ENCODE measurements around the gene TNNT1.
"Not testable (repeated sequence)": the region's sequence is repeated elsewhere in the genome, so short reads cannot be mapped to it uniquely, and the experiment has no call there.

TNNT1 gene, protein sequence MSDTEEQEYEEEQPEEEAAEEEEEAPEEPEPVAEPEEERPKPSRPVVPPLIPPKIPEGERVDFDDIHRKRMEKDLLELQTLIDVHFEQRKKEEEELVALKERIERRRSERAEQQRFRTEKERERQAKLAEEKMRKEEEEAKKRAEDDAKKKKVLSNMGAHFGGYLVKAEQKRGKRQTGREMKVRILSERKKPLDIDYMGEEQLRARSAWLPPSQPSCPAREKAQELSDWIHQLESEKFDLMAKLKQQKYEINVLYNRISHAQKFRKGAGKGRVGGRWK

GRCh38 chr19:55149078-55150003 is at the start of gene TNNT1:
Gene TNNT1 (minus strand): TSS chr19:55149206. CDS start chr19:55147157, 2,049 bp downstream.
- DNase-seq, result no peak

DNA sequence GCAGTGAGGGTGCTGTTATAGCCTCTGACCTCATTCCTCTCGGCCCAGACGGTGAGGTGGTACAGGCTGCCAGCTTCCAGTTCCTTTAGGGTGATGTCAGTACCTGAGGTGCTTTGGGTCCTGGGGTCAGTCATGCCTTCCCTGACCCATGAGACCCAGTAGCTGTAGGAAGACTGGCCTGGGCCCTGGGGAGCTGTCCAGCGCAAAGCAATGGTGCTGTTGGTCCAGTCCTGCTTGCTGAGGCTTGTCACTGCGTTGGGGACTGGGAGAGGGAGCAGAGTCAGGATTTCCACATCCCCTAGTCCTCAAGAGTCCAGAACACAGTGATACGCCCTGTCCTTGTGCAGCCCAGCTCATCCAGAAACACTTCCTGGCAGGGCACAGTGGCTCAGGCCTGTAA is 49.6 kb upstream of the TNNT1 start:
- no peak for DNase-seq

DNA sequence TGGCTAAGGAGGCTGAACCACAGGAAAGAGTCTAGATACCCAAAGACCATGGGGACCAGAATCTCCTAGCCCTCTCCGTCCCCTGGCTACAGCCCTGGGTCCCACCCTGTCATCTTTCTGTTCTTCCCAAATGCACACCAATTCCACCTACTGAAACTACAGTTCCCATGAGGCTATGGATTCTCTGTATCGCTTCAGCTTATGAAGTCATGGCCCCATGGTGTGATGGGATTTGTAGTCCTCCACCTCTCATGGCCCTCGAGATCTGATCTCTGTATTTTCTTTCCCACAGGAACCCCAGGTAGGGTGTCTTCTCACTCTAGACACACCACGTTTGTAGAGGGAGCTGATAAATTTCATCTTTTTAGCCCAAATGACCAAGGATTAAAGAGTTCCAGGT is 48.5 kb upstream of the TNNT1 start:
- no peak for DNase-seq

DNA sequence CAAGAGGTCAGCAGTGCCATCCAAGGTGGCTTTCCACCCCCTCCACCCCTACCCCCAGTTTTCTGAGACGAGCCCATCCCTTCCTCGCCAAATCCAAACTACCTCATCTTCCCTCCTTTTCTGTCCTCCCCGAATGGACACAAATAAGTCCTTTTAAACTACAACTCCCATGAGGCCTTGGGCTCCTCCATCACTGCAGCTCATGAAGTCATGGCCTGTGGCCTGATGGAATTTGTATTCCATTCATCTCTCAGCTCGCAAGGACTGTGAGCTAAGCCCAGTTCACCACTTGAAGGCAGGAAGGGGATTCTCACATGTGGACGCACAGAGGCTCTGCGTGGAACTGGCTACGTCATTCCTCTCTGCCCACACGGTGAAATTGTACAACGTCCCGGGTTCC is 47.8 kb upstream of the TNNT1 start:
- no peak for DNase-seq

GRCh38 chr19:55193481-55193880 is 44.5 kb upstream of the TNNT1 start:
- no peak for DNase-seq

DNA sequence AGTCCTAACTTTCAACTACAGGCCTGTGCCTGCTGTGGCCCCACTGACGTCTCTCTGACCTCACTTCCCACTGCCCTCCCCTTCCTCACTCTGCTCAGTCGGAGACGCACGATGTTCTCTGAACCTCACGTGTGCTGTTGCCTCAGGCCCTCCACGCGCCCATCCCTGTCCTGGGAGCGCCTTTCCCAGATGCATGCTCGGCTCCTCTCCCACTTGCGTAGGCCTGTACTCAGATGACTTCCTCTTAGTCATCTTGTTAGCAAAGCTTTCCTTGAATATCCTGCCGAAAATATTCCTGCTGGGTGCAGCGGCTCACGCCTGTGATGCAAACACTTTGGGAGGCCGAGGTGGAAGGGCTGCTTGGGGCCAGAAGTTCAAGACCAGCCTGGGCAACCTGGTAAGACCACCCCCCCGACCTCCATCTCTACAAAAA is 40.4 kb upstream of the TNNT1 start:
- DNase-seq, result peak; percentile 71

DNA sequence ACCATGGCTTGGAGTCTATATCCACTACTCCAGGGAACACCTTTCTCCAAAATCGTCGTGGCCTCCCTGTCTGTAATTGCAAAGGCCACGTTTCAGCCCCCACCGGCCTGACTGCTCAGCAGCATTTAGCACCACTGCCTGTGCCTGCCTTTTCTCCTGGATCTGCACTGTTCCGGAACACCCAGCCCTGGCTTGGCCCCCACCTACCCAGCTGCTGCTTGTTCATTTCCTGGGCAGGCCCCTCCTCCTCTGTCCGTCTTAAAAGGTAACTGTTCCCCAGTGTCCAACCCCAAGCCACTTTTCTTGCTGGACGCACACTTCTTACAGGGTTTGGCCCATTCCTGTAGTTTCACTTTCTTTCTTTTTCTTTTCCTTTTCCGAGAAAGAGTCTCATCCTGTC is 39.6 kb upstream of the TNNT1 start:
- DNase-seq, result no peak

- DNase-seq, result no peak
Measured at GRCh38 chr19:55186080-55186479, 37.1 kb upstream of the TNNT1 start.

- no peak for DNase-seq
Measured at GRCh38 chr19:55181740-55182139, 32.7 kb upstream of the TNNT1 start.

GRCh38 chr19:55179606-55180484 is 30.8 kb upstream of the TNNT1 start, which contains the start of gene SYT5:
Gene SYT5 (minus strand): TSS chr19:55180289. CDS start chr19:55179041, 1,248 bp downstream.
- DNase-seq, result no peak

- DNase-seq, result peak; percentile 43
Measured at GRCh38 chr19:55178781-55179599, 30.0 kb upstream of the TNNT1 start.

DNA sequence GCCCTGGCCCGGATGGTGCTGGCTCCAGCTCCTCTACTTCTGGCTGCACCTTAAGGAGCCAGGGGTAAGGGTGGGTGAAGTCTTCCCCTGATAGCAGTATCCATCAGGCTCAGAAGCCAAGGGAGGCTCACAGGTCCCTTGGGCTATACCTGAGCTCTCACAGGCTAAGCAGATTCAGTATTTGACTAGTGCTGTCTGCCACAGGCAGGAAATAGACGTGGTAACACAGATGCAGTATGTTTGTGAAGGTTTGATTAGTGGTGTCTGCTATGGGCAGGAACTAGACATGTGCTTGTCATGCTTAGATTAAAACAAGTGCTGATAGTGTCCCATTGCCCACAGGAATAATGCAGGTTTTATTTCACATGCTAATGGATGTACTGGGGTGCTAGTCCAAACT is 27.1 kb upstream of the TNNT1 start:
- no peak for DNase-seq

DNA sequence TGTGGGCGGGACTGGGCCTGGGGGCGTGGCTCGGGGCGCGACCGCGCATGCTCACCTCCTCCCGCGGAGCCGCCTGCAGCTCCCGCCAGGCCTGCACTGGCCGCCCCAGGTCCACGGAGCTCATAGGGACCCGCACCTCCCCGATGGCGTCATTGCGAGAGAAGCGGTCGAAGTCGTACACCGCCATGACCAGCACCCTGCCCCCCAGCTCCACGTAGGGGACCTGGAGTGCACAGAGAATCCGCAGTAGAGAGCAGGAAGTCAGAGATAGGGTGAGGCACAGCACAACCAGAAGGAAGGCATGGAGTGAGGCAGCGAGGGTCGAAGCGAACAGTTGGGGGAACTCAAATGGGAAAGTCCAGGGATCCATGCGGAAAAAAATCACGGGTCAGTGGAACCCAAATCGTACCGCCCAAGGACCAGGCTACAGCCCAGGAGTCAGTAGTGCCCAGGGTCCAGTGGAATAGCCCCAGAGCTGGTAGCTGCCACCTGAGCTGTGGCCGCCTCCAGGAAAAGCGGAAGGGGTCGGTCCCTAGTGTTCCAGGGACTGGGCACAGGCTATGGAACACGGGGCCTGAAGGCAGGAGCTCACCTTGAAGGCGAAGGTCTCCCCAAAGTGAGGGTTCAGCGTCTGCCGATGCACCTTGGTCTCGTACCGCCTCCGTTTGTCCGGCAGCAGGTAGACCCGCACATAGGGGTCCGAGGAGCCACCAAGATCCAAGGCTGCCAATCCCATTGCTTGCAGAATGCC is 26.3 kb upstream of the TNNT1 start:
- DNase-seq, result no peak

GRCh38 chr19:55174425-55175116 is 25.6 kb upstream of the TNNT1 start:
- no peak for DNase-seq

- DNase-seq, result peak; percentile 61
Measured at GRCh38 chr19:55173714-55174409, 24.9 kb upstream of the TNNT1 start.

DNA sequence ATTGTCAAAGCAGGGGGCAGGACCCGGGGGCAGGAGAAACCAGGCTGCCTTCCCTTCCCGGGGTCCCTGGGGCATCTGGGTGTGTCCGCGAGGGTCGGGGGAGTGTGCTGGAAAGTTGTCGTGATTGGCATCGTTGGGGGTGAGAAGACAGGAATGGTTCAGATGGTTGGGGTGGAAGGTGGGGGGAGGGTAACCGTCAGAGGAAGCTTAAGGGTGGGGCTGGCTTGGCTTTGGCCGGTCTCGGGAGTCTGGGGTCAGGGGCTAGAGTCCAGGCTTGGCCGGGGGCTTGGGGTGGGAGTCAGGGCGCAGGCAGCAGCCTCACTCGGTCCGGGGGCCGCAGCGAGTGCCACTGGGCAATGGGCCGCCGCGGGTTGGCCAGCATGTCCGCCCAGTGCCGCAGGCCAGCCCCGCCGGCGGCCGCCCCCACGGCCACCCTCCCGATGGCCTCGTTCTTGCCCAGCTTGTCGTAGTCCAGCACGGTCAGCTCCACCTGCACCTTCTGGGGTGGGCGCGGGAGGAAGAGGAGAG is 24.2 kb upstream of the TNNT1 start:
- DNase-seq, result no peak

DNA sequence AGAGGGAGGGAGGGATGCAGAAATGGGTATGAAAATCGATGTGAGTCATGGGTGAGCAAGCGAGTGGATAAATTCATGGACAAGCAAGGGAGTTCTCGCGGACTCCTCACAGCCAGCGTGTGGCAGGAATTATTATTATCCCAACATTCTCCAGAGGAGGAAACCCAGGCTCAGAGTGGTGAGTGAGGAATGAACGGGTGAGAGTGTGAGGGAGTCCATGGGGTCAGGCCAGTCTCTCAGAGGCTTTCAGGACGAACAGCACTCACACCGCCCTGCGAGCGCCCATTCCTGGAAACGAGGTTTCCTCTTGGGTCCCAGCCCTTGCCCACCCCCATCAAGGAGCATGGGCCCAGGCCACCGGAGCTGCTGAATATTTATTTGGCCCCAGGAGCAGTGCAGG is 23.7 kb upstream of the TNNT1 start:
- no peak for DNase-seq

- not testable (repeated sequence) for DNase-seq
Measured at GRCh38 chr19:55172318-55172717, 23.3 kb upstream of the TNNT1 start.

DNA sequence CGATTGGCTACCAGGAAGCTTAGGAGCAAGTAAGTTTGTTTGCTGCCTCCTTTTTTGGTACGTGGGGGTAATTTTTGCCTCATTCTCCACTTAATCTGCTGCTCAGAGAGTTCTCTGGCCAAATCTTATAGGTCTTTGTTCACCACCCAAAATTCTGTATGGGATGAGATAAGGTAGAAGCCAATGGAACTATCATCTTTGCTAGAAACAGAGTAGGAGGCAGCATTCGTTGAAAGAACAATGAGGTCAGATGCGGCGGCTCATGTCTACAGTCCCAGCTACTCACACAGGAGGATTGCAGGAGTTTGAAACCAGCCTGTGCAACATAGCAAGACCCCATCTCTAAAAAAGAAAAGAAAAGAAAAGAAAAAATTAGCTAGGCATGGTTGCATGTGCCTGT is 22.4 kb upstream of the TNNT1 start:
- DNase-seq, result no peak

DNA sequence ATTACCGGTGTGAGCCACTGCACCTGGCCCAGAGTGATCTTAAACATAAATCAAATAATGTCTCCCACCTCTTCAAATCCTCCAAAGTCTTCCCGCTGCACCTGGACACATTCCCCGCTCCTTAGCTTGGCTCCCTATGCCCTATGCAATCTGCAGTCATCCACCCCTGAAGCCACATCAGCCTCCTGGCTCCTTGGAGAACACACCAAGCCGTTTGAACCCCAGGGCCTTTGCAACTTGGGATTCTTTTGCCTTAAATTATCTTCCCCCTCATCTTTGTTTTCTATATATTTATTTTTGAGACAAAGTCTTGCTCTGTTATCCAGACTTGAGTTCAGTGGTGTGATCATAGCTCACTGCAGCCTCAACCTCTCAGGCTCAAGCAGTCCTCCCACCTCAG is 20.1 kb upstream of the TNNT1 start:
- no peak for DNase-seq

Measured in T1000 (cell line).